ENCODE results near the gene SPATA13.
A peak's percentile ranks its signal among the peaks of the same experiment; 100 is the strongest.

The SPATA13 gene

DNA sequence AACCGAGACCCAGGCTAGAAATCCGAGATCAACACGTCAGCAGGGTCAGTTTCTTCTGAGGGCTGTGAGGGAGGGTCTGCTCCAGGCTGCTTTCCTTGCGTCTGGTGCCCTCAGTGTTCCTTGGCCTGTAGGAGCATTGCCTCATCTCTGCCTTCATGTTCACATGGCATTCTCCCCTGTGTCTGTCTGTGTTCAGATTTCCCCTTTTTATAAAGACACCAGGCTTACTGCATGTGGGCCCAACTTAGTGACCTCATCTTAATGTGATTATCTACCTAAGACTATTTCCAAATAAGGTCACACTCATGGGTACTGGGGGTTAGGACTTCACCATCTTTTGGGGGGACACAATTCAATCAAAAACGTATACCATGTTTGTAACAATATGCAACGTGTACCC is 91.6 kb downstream of the SPATA13 start:
- no peak for DNase-seq (ENCODE audit: low spot score)

DNA sequence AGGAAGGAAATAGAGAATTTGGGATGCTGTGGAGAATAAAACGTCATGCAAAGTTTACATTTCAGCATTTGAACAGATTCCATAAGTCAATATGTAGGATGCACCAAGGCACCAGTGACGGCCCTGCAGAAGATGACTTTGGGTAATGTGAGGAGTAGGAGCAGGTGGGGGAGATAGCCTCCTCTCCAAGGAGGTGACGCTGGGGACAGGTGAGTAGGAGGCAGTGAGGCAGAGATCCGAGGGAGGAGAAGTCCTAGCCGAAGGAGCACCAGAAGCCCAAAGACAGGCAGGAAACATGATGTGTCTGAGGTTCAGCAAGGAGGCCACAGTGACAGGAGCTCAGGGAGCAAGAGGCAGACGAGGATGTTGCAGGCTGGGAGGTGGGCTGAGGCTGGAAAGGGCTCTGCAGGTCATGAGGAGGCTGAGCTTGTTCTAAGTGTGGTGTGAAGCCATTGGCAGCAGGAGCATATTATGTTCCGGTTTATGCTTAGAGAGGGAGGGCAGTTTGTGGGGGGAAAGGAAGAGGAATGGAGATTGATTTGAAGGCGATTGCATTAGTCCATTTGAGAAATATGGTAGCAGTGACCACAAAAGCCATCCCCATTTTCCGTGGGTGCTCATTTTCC is 93.1 kb downstream of the SPATA13 start:
- DNase-seq (ENCODE audit: low spot score) = no peak

DNA sequence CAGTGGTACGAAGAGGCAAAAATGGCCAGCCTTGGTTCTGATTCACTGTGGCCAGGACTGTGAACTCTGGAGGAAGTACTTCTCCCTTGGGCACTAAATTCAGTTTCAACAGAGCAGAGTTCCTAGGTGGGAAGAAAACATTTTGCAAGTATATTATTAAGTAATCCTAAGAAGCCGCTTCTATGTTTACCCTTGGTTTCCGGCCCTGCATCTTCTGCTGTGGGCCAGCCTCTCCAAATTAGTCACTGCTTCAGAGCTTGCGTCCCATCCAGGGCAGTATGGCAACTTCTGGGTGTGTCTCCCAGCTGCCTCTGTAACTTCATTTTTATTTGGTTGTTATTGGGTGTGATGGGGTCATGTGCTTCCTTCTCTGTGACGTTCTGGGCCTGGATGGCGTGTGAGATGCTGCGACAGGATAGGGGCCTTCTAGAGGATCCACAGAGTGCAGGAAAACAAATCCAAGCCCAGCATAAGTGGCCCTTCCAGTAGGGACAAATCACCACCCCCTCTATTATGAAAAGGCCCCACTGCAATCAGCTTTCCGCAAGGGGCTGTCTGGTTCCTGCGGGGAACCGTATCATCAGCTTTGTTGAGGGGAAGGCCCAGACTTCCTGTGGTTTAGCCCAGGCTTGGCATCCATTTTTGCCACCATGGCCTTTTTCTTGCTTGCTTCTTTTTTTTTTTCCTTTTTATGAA is 93.8 kb downstream of the SPATA13 start:
- no peak for DNase-seq (ENCODE audit: low spot score)

DNA sequence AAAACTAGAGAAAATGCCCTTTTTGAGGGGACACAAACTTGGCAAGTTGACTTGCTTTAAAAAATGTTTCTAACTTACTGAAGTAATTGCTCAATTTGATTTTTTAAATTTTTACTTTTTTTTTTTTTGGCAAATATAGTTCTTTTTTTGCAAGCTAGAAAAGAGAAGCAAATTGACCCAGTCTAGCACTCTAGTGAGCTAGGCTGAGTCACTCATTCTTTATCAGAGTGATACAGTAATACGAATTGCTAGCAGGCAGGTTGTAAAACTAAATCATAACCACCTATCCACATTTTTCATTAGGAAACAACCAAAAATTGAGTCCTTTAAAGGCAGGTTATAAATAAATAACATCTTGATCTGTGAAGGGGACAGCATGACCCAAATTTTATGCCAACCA is 97.0 kb downstream of the SPATA13 start:
- no peak for DNase-seq (ENCODE audit: low spot score)

DNA sequence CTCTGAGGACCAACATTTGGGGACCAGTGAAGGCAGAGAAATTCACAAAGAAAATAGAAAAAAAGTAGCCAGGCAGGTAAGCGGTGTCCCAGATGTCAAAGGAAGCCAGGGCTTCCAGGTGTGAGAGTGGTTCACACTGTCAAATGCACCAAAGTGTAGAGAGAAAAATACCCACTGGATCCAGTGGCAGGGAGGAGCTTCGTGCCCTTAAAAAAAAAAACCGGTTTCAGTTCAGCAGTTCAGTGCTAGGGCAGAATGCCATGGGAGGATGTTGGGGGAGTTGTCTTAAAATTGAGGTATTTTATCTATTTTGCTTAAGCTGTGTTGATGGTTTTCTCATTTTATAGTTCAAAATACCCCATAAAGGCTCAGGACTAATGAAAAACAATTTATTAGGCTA is 101.0 kb downstream of the SPATA13 start:
- no peak for DNase-seq (ENCODE audit: low spot score)

DNA sequence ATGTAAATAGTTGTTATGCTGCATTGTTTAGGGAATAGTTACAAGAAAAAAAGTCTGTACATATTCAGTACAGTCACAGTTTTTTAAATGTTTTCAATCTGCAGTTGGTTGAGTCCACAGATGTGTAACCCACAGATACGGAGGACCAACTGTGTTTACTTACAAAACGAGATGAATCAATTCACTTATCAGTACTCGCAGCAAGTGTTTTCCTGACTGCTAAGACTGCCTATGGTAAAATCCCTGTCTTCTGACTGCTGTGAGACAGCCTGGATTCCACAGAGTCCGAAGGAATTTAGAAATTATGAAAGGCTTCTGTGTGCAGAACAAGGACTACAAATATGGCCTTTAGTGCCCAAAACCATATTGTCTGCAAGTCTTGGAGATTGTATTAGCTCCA is 103.1 kb downstream of the SPATA13 start:
- DNase-seq (ENCODE audit: low spot score) = no peak

DNA sequence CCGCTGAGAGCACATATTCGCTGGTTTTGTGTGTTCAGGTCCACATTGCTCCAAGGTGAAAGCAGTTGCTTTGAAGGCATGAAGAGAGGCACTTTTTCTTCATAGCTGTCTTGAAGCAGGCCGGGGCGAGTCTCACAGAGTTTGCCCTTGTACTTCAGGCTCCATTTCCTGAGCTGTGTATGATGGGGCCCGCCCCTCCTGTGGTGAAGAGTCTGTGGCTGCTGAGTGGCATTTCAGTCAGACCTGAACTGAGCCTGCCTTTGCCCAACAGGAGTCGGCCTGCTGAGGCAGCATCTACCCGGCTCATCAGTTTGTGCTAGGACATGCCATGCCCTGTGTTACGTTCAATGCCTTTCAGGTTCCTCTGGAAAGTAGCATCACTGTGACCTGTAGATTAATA is 104.5 kb downstream of the SPATA13 start:
- DNase-seq (ENCODE audit: low spot score) = no peak

DNA sequence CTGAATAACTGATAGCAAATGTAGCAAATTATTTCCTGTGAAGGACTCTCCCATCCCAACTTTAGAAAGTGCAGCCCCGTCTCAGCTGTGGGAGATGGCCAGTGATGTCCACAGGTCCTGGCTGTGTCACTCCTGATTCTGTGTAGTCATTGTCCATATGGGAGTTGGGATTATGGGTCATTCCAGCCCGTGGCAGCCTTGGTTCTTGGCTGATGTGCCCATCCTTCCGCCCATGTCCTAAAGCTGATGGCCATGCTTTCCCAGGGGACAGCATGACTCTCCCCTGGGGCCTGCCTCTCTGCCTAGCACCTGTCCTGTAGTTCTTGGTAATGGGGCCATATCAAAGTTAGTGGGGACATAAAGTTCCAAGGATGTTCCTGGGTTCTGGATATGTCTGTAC is 104.9 kb downstream of the SPATA13 start:
- DNase-seq (ENCODE audit: low spot score) = no peak

DNA sequence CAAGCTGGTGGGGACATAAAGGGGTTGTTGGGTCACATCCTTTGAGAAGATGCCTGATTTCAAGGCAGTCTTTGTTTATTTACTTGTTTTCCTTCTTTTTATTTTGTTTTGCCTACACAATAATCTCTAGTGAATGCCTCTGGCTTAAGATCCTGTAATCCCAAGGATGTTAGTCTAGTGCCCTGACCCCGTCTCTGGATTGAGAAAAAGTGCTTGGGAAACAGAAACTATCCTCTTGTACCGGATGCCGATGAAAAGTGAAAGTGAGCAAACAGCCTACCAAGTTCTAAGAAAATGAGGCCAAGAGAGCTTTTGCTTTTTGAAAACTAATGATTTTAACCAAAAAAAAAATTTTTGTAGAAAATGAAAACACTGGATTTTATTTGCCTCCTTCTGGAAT is 106.8 kb downstream of the SPATA13 start:
- DNase-seq (ENCODE audit: low spot score) = no peak

DNA sequence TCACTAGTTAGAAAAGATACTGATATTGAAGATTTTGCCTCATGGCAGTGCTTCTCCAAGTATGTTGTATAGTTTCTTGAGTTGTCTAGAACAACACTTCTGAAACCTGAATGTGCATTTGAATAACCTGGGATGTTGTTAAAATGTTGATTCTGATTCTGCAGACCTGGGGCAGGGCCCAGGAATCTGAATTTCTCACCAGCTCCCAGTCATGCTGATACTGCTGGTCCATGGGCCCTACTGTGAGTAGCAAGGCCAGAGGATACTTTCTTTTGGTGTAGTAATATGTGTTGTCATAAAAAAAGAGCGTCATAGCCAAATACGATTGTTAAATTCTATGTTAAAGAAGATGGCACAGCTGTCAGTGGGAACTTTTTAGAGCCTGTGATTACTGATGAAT is 107.3 kb downstream of the SPATA13 start:
- no peak for DNase-seq (ENCODE audit: low spot score)

DNA sequence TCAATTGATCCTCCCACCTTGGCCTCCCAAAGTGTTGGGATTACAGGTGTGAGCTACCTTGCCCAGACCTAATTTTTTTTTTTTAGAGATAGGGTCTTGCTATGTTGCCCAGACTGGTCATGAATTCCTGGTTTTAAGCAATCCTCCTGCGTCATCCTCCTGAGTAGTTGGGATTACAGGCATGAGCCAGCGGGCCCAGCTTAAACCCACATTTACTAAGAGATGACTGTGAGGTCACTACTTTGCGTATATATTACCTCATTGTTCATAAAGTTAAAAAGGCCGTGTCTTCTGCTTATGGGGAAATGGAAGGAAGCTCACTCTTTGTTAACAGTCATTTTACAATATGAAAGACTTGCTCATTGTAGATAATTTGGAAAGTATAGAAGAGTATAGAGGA is 109.3 kb downstream of the SPATA13 start:
- DNase-seq (ENCODE audit: low spot score) = no peak

DNA sequence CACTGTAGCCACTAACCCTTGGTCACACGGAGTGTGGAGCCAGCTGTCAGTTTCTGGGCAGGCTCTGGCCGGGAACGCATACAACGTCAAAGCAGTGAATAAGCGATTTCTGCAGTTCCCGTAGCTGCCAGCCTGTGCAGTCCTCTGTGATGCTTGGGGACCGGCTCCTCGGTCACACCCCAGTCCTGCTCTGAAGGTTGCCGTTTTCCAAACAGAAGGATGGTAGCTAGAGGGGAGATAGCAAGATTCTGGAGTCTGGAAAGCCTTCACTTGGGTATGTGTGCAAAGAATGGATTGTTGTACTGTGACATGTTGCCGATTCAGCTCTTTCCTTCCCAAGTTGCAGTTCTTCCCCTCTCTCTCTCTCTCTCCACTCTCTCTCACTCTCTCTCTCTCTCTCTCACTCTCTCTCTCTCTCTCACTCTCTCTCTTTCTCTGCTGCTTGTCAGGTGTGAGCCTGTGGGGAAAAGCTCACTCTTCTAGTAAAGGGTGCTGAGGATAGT is 110.2 kb downstream of the SPATA13 start:
- peak; percentile 1 for DNase-seq (ENCODE audit: low spot score)

DNA sequence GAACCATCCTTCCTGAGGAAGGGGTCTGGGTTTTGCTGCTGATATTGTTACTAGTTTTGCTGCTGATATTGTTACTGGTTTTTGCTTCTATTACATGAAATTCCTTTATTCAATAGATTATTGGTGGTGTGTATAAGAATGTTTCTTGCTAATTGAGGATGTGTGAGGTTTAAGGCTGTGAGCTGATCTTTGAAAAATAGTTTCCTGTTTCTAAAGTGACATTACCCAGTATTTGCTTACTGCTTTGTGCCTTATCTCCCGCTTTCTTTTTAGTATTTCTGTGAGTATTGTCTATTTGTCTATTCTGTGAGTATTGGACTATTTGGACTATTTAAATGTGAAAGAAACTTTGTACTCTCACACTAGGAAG is 110.7 kb downstream of the SPATA13 start:
- DNase-seq (ENCODE audit: low spot score) = no peak

DNA sequence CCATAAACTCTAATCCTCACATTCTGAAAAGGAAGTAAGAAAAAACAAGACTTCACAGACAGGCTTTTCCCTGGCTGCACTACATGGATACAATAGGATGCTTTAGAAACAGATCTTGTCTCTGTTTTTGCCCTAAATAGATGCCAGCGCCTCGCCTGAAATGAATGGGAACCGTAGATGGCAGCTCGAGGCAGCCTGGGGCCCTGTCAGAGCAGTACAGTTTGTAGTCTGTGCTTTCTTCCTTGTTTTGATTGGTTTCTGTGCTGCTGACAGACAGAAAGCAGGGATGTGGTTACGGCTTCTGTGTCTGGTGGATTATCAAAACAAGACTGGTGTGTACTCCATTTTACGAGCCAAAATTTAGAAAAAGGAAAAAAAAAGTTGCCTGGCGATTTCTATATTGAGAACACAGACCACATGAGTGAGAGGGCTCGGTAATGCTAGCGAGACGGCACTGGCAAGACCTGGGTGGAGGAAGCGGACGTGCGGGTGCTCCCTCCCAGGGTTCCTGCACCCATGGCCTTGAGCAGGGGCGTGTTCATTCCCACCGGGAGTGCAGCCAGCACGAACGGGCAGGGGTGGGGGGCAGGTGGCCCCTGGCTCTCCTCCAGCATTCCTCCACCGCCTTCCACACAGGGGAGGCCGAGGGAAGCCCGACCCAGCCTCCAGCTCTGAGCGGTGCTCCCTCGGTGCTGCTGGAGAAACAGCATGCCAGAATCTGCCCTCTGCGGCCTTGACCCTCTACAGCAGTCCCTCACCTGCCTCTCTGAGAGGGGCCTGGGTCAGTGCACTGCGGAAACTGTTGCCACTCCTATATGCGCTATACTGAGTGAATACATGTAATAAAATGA is 111.3 kb downstream of the SPATA13 start:
- DNase-seq (ENCODE audit: low spot score) = no peak

DNA sequence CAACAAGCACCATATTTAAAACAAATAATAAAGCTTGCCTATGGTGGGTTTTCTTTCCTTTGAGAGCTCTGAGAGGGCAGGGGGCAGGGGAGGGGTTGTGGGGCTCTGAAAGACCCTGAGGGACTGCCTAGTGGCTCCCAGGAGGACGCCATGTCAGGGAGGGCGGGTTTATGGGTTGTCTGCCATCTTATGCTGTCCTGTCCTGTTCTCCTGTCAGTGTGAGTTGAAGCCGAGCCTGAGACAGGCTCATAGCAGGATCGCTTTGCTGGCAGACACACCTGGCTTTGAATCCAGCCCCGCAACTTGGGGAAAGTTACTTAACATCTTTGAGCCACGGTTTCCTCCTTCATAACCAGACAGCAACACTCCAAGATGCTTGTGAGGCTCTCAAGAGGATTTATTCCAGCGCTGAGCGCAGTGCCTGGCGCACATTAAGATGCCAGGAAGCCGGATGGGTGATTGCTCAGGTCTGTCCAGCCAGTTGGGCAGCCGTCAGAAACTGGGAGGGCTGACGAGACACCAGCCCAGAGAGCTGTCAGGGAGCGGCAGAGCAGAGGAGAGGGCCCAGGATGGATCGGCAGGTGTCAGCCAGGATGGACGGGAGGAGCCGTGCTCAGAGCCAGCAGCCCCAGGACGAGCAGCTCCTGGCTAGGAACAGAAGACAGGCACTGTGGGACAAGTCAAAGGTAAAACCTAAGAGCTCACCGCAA is 112.1 kb downstream of the SPATA13 start:
- no peak for DNase-seq (ENCODE audit: low spot score)

DNA sequence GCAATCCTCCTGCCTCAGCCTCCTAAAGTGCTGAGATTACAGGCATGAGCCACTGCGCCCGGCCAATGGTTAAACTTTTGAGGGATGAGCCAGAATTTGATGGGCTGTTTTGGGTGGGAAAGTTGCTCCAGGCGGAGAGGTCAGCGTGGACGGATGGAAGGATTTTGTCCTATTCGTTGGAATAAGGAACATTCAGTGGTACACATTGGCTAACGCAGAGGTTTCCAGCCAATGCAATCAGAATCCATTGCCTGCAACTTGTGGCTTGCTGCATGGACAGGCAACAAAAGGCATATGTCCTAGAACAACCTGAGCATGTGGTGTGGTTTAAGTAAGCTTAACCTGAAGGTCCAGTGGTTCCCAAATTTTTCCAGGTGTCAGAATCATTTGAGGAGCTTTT is 113.4 kb downstream of the SPATA13 start:
- DNase-seq (ENCODE audit: low spot score) = no peak

DNA sequence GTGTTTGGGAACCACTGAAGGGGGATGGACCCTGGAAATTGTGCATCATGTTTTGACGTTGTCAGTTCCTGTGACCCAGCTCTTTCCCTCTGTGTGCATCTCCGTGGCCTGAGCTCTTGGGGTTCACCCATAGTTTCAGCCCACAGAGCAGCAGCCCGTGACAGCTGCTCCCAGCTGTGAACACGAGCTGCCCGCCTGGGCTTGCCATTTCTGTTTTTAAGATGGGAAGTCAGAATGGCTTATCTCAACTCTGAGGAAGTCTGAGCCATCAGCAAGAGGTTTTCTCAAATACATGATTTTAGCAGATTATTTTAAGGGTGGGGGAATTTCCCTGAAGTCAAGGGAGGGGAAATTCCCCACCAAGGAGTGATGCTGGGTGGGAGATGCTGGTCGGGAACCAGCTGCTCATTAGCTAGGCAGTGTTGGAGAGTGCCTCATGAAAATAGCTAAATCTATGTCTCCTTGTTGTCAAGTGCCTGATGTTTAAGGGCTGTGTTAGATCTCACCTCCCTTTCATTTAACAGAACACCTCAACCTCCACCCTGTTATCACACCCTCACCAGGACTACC is 114.0 kb downstream of the SPATA13 start:
- DNase-seq (ENCODE audit: low spot score) = no peak

DNA sequence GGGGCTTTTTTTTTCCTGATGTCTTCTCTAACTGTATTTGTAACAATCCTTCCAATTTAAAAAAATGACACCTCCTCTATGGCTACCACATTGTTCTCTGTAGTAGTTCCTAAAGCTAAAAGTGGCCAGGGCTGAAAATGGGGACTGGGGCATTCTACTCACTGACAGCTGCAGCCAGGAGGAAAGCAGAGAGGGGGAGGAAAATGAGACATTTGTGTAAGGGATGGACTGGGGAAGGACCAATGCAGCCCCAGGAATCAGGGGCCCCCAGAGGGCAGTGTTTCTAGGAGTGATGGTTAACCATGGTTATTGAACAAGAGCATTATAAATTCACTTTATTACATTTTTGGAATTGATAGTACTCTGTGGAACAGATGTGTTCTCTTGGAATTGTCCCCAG is 114.5 kb downstream of the SPATA13 start:
- no peak for DNase-seq (ENCODE audit: low spot score)

DNA sequence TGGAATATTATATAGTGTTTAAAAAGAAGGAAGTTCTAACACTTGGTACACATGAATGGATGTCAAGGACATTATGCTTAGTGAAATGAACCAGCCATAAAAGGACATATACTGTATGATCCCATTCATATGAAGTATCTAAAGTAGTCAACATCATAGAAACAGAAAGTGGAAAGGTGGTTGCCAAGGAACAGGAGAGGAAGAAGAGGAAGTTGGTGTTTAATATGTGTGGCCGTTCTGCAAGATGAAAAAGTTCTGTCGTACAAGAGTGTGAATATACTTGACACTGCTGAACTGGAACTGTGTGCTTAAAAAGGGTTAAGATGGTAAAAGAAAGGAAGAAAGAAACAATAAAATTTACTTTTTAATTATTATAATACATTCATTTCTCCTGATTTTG is 115.8 kb downstream of the SPATA13 start:
- DNase-seq (ENCODE audit: low spot score) = no peak

DNA sequence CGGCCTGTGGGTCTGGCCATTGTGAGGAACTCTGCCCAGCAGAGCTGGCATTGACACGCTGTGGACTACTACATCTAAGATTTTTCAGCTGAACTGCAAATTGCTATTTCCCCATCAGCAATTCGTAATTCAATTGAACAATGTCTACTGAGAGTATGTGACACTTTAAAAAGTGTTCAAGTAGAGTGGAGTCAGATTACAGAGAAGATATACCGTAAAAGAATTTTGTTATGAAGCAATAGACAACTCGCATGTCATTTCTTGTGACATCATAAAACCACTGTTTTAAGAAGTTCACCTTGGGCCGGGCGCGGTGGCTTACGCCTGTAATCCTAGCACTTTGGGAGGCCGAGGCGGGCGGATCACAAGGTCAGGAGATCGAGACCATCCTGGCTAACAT is 116.3 kb downstream of the SPATA13 start:
- no peak for DNase-seq (ENCODE audit: low spot score)

DNA sequence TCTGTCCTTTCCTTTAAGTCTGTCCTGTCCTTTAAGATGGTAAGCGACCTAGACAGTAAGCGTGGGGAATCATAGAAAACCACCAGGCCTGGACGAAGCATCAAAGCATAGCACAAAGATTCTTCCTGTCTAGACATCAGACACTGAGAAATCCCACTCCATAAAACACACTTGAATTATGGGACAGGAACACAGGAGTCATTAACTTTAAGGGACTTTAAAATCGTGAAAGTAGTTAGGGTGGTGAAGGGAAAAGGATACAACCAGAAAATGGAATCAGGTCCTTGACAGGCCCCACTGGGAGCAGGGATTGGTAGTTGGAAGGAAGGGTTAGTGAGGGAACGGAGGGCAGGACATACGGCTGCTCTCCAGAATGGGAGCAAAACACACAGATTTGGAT is 117.2 kb downstream of the SPATA13 start:
- no peak for DNase-seq (ENCODE audit: low spot score)
